ENCODE measurements around the gene RTKN. TPM values are rescaled to one million over a fixed set of nuclear protein-coding genes. Genes with fewer than 3 reads are reported as not detected.

RTKN gene
- total and polyA plus RNA-seq, 2 of the 13 experiments (the other 11 are each of a cell fraction or from before 2014, with no cell fraction given) = 159 to 166 TPM

DNA sequence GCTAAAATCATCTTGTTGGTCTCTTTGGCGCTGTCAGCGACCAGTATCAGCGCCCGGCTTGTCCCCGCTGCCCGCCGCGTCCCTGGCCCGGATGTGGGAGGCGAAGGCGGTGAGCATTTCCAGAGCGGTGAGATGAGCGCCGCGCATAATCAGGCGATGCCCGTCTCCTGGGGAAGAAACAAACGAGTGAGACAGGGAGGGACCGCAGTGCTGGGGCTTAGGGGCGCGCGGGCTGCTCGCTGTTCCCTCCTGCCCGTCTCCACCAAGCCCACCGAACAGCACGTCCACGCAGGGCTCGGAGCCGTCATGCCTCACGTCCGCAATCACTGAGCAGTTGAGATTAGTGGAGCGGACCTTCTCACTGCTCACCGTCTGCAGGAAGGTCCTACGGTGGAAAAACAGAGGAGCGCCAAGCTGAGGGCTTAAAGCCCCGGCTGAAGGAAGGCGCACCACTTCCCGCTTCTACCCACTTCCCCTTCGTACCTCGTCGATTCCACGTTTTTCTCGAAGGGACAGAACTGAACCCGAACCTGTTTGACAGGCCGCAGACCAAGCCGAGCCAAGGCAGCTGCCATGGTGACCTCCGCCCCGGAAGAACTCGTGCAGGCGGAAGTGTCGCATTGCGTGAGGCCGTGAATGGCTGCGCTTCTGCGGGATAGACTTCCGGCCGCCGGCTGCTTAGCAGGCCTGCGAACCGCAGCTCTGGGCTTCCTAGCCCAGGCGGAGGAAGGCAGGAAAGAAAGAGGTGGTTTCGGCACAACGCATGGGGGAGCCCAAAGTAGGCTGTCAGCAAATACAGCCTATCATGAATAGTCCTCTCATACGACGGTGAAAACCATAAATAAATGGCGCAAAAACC is 30.6 kb upstream of the RTKN start, which contains the start of gene MRPL53 (continued):
- TF ChIP-seq, protein P1, sequence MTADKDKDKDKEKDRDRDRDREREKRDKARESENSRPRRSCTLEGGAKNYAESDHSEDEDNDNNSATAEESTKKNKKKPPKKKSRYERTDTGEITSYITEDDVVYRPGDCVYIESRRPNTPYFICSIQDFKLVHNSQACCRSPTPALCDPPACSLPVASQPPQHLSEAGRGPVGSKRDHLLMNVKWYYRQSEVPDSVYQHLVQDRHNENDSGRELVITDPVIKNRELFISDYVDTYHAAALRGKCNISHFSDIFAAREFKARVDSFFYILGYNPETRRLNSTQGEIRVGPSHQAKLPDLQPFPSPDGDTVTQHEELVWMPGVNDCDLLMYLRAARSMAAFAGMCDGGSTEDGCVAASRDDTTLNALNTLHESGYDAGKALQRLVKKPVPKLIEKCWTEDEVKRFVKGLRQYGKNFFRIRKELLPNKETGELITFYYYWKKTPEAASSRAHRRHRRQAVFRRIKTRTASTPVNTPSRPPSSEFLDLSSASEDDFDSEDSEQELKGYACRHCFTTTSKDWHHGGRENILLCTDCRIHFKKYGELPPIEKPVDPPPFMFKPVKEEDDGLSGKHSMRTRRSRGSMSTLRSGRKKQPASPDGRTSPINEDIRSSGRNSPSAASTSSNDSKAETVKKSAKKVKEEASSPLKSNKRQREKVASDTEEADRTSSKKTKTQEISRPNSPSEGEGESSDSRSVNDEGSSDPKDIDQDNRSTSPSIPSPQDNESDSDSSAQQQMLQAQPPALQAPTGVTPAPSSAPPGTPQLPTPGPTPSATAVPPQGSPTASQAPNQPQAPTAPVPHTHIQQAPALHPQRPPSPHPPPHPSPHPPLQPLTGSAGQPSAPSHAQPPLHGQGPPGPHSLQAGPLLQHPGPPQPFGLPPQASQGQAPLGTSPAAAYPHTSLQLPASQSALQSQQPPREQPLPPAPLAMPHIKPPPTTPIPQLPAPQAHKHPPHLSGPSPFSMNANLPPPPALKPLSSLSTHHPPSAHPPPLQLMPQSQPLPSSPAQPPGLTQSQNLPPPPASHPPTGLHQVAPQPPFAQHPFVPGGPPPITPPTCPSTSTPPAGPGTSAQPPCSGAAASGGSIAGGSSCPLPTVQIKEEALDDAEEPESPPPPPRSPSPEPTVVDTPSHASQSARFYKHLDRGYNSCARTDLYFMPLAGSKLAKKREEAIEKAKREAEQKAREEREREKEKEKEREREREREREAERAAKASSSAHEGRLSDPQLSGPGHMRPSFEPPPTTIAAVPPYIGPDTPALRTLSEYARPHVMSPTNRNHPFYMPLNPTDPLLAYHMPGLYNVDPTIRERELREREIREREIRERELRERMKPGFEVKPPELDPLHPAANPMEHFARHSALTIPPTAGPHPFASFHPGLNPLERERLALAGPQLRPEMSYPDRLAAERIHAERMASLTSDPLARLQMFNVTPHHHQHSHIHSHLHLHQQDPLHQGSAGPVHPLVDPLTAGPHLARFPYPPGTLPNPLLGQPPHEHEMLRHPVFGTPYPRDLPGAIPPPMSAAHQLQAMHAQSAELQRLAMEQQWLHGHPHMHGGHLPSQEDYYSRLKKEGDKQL (CRISPR knock-in tag; IDR thresholded peaks at IDR 0.05; ENCODE audit: low read depth) = peak; percentile 58; the same call in 1 of the 2 replicates
- no peak for TF ChIP-seq ZNF432 (CRISPR knock-in tag; IDR thresholded peaks at IDR 0.05; ENCODE audit: borderline replicate concordance)
- TF ChIP-seq ZNF354B (CRISPR knock-in tag; IDR thresholded peaks at IDR 0.05) = peak; percentile 57; the same call in 1 of the 2 replicates
- peak; percentile 16 for TF ChIP-seq ZNF775 (CRISPR knock-in tag; IDR thresholded peaks at IDR 0.05; ENCODE audit: borderline replicate concordance)
- peak; percentile 88 for TF ChIP-seq GZF1 (CRISPR knock-in tag; IDR thresholded peaks at IDR 0.05)
- no peak; the same call in 1 of the 2 replicates for TF ChIP-seq KDM3A (CRISPR knock-in tag; IDR thresholded peaks at IDR 0.05; ENCODE audit: low read depth)
- TF ChIP-seq, protein P2, sequence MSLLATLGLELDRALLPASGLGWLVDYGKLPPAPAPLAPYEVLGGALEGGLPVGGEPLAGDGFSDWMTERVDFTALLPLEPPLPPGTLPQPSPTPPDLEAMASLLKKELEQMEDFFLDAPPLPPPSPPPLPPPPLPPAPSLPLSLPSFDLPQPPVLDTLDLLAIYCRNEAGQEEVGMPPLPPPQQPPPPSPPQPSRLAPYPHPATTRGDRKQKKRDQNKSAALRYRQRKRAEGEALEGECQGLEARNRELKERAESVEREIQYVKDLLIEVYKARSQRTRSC (CRISPR knock-in tag; IDR thresholded peaks at IDR 0.05; ENCODE audit: low read depth) = peak; percentile 97
- TF ChIP-seq RBFOX2 (IDR thresholded peaks at IDR 0.05; ENCODE audit: low read depth, low read length) = peak; percentile 94
- no peak for TF ChIP-seq SOX6 (IDR thresholded peaks at IDR 0.05)
- peak; percentile 77 for TF ChIP-seq SOX6 (CRISPR knock-in tag; IDR thresholded peaks at IDR 0.05)
- peak; percentile 90 for TF ChIP-seq MED8 (CRISPR knock-in tag; IDR thresholded peaks at IDR 0.05; ENCODE audit: insufficient replicate concordance)
- TF ChIP-seq, protein P3, sequence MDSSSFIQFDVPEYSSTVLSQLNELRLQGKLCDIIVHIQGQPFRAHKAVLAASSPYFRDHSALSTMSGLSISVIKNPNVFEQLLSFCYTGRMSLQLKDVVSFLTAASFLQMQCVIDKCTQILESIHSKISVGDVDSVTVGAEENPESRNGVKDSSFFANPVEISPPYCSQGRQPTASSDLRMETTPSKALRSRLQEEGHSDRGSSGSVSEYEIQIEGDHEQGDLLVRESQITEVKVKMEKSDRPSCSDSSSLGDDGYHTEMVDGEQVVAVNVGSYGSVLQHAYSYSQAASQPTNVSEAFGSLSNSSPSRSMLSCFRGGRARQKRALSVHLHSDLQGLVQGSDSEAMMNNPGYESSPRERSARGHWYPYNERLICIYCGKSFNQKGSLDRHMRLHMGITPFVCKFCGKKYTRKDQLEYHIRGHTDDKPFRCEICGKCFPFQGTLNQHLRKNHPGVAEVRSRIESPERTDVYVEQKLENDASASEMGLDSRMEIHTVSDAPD (CRISPR knock-in tag; IDR thresholded peaks at IDR 0.05) = peak; percentile 88; the same call in 1 of the 2 replicates
- TF ChIP-seq ZNF776 (CRISPR knock-in tag; IDR thresholded peaks at IDR 0.05) = peak; percentile 96
- TF ChIP-seq MEIS1 (CRISPR knock-in tag; IDR thresholded peaks at IDR 0.05; ENCODE audit: borderline replicate concordance) = 0 out of 2 replicates have a peak, but pooled peaks have one; percentile 95
